ENCODE data around the gene ZMYND11.

The ZMYND11 gene

GRCh38 chr10:135132-135600, at the start of gene ZMYND11:
Gene ZMYND11 (plus strand): TSS chr10:135455. CDS start chr10:180013, 44,558 bp downstream.
- peak; percentile 69 for DNase-seq

DNA sequence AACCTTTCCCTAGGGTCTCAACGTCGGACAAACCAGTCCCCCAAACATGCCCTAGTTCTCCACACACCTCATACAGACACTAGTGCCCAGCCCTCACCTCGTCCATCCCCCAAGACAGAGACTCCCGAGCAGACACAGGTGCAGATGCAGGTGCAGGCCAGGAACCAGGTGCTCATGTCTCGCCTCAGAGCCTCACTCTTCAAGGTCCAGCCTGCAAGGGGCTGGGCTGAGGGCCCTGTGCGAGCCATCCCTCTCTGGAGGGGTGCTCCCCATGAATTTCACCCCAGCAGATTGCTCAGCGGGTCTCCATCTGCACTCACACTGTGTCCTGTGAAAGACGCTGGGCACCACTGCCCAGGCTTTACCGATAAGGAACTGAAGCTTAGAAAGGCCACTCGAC, 49.2 kb upstream of the ZMYND11 start:
- DNase-seq = no peak

GRCh38 chr10:87177-88080, 47.8 kb upstream of the ZMYND11 start:
- DNase-seq = no peak

- DNase-seq = no peak
Measured at GRCh38 chr10:88253-88652, 47.0 kb upstream of the ZMYND11 start.

DNA sequence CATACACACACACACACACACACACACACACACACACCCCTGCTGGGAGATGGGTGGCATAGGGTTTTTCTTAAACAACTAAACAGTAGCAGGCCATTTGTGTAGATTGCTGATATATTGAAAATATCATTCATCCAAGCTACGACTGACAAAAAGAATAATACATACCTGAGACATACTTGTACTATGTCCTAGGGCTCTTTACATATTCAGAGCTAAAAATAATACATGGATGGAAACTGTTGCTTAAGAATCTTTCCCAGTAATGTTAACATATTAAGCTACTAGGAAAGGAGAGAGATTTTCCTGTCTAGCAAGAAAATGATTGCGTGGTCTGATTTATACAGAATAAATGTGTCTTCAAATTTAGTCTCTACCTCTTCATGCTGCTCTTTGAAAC, 46.0 kb upstream of the ZMYND11 start:
- DNase-seq = no peak

GRCh38 chr10:90161-90560, 45.1 kb upstream of the ZMYND11 start:
- DNase-seq = no peak

DNA sequence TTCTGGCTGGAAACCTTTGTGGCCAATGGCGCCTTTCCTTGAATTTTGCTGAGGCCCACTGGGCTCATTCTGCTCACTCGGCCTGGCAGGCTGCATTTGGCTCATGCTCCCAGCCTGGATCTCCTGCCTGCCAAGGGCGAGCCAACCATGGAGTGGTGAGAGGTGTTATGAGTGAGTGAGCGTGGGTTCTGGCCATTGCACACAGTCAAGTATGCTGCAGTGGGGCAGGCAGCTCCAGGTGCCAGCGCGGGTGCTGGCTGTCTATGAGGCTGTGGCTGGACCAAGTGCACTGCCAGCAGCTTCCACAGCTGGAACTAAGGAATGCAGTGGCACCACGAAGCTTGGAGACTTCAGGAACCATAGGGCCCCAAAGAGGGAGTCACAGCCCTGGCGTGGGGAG, 43.9 kb upstream of the ZMYND11 start:
- DNase-seq = no peak

DNA sequence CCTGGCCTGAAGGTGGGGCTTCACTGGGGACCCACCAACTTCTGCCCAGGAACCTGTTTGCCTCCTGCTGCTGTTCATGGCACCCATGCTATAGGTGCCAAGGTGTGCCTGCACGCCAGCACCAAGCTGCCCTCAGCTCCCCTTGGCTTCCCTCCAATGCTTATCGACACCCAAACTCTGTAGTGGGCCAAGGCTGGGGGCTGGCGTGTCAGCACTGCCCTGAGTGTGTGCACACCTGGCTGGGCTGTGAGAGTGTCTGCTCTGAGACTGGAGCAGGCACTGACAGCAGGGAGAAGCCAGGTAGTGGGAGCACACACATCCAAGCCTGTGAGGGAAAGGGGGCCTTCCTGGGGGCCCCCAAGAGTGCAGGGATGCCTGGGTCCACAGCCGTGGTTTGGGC, 43.1 kb upstream of the ZMYND11 start:
- no peak for DNase-seq

- no peak for DNase-seq
Measured at GRCh38 chr10:92846-93245, 42.4 kb upstream of the ZMYND11 start.

DNA sequence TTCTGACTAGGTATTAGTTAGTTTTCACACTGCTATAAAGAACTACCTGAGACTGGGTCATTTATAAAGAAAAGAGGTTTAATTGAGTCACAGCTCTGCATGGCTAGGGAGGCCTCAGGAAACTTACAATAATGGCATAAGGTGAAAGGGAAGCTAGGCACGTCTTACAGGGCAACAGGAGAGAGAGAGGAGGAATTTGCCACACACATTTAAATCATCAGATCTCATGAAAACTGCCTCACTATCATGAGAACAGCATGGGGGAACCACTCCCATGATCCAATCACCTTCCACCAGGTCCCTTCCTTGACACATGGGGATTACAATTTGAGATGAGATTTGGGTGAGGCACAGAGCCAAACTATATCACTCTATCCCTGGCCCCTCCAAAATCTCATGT, 40.6 kb upstream of the ZMYND11 start:
- no peak for DNase-seq

DNA sequence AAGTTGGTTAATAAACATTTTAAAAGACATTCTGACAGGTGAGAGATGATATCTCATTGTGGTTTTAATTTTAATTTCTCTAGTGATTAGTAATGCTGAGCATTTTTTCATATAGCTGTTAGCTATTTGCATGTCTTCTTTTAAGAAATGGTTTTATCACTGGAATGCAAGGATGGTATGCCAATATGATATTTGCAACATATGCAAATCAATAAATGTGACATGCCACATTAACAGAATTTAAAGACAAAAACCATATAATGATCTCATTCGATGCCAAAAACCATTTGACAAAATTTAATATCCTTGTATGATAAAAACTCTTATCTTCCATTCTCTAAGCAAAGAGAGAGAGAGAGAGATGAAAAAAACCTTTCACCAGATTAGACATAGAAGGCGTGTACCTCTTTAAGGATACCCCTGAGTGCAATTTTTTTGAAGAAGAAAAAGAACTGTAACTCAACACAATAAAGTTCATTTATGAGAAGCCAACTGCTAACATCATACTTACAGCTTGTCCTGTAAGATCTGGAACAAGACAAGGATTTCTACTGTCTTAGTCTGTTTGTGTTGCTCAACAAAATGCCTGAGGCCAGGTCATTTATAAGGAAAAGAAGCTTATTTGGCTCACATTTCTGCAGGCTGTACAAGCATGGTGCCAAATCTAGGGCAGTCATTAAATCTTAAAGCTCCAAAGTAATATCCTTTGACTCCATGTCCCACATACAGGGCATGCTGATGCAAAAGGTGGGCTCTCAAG, 39.7 kb upstream of the ZMYND11 start:
- no peak for DNase-seq

GRCh38 chr10:96466-96865, 38.8 kb upstream of the ZMYND11 start:
- DNase-seq = no peak

DNA sequence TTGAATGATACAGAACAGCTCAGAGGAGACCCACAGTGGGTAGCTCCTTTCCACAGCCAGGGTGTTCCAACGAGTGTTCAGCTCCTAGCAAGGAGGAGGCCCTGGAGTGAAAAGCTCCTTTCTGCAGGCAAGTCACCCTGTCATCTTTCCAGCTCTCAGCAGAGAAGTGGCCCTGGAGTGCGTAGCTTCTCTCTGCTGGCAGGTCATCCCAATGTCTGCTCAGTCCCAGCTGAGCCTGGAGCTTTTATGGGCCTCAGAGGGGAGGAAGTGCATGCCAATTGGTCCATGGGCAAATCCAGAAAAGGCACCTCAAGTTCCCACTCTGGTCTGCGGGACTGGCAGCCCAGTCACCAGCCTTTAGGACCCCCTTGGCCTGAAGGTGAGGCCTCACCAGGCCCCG, 30.8 kb upstream of the ZMYND11 start:
- no peak for DNase-seq

GRCh38 chr10:104862-105565, 30.2 kb upstream of the ZMYND11 start:
- no peak for DNase-seq

DNA sequence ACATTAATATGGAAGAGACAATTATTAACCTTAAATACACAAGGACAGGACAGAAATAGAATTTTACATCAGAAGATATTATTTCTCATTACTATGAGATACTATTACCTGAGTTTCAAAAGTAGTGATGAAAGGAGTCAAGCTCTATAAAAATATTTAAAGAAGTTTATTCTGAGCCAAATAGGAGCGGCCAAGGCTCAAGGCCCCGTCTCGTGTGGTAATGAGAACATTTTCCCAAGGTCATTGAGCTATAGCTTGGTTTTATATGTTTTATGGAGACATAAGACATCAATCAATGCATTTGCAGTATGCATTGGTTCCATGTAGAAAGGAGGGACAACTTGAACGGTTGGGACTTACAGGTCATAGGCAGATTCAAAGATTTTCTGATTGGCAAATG, 29.4 kb upstream of the ZMYND11 start:
- no peak for DNase-seq

DNA sequence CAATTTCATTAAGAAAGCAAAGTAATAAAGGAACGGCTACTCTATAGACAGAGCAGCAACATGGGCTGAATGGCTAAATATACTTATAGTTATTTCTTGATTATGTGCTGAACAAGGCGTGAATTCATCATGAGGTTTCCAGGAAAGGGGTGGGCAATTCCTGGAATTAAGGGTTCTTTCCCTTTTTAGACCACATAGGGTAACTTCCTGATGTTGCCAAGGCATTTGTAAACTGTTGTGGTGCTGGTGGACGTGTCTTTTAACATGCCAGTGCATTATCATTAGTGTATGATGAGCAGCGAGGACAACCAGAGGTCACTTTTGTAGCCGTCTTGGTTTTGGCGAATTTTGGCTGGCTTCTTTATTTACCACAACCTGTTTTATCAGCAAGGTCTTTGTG, 28.5 kb upstream of the ZMYND11 start:
- no peak for DNase-seq

- no peak for DNase-seq
Measured at GRCh38 chr10:112246-112645, 23.0 kb upstream of the ZMYND11 start.

- no peak for DNase-seq
Measured at GRCh38 chr10:124874-125273, 10.4 kb upstream of the ZMYND11 start.

- DNase-seq = peak; percentile 19
Measured at GRCh38 chr10:127612-128432, 7.4 kb upstream of the ZMYND11 start.

DNA sequence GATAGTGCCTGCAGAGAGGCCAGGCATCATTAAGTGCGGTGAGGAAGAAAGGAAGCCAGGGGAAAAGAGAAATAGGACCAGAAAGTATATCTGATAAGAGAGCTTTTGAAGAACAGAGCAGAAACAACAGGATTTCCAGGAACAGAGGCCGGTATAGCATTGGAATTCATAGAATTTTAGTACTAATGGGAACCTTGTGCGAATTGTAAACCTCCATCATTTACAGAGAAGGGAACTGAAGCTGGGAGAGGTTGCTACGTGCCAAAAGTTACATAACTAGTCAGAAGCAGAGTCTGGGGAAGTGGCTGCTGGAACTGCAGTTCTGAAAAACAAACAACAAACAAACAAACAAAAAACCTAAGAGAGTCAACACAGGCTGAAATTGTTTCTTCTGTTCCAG, 5.4 kb upstream of the ZMYND11 start:
- no peak for DNase-seq

- DNase-seq = no peak
Measured at GRCh38 chr10:132946-133898, 2.0 kb upstream of the ZMYND11 start.

Measured in stimulated activated CD4-positive, alpha-beta T cell treated with anti-CD3 and anti-CD28 coated beads, Interleukin-12 subunit alpha, Interleukin-12 subunit beta, amount 100 ng/mL, for 4 hours (primary cell).